ENCODE data around the gene ACAP1. TPM values are rescaled to one million over a fixed set of nuclear protein-coding genes. Genes with fewer than 3 reads are reported as not detected.
A peak's percentile ranks its signal among the peaks of the same experiment; 100 is the strongest.

ACAP1 gene
- total and polyA plus RNA-seq, 9 of the 15 experiments (the other 6 are each of a cell fraction or from before 2014, with no cell fraction given) = 0.15 to 8.5 (median 2.4) TPM

- TF ChIP-seq, protein P1, sequence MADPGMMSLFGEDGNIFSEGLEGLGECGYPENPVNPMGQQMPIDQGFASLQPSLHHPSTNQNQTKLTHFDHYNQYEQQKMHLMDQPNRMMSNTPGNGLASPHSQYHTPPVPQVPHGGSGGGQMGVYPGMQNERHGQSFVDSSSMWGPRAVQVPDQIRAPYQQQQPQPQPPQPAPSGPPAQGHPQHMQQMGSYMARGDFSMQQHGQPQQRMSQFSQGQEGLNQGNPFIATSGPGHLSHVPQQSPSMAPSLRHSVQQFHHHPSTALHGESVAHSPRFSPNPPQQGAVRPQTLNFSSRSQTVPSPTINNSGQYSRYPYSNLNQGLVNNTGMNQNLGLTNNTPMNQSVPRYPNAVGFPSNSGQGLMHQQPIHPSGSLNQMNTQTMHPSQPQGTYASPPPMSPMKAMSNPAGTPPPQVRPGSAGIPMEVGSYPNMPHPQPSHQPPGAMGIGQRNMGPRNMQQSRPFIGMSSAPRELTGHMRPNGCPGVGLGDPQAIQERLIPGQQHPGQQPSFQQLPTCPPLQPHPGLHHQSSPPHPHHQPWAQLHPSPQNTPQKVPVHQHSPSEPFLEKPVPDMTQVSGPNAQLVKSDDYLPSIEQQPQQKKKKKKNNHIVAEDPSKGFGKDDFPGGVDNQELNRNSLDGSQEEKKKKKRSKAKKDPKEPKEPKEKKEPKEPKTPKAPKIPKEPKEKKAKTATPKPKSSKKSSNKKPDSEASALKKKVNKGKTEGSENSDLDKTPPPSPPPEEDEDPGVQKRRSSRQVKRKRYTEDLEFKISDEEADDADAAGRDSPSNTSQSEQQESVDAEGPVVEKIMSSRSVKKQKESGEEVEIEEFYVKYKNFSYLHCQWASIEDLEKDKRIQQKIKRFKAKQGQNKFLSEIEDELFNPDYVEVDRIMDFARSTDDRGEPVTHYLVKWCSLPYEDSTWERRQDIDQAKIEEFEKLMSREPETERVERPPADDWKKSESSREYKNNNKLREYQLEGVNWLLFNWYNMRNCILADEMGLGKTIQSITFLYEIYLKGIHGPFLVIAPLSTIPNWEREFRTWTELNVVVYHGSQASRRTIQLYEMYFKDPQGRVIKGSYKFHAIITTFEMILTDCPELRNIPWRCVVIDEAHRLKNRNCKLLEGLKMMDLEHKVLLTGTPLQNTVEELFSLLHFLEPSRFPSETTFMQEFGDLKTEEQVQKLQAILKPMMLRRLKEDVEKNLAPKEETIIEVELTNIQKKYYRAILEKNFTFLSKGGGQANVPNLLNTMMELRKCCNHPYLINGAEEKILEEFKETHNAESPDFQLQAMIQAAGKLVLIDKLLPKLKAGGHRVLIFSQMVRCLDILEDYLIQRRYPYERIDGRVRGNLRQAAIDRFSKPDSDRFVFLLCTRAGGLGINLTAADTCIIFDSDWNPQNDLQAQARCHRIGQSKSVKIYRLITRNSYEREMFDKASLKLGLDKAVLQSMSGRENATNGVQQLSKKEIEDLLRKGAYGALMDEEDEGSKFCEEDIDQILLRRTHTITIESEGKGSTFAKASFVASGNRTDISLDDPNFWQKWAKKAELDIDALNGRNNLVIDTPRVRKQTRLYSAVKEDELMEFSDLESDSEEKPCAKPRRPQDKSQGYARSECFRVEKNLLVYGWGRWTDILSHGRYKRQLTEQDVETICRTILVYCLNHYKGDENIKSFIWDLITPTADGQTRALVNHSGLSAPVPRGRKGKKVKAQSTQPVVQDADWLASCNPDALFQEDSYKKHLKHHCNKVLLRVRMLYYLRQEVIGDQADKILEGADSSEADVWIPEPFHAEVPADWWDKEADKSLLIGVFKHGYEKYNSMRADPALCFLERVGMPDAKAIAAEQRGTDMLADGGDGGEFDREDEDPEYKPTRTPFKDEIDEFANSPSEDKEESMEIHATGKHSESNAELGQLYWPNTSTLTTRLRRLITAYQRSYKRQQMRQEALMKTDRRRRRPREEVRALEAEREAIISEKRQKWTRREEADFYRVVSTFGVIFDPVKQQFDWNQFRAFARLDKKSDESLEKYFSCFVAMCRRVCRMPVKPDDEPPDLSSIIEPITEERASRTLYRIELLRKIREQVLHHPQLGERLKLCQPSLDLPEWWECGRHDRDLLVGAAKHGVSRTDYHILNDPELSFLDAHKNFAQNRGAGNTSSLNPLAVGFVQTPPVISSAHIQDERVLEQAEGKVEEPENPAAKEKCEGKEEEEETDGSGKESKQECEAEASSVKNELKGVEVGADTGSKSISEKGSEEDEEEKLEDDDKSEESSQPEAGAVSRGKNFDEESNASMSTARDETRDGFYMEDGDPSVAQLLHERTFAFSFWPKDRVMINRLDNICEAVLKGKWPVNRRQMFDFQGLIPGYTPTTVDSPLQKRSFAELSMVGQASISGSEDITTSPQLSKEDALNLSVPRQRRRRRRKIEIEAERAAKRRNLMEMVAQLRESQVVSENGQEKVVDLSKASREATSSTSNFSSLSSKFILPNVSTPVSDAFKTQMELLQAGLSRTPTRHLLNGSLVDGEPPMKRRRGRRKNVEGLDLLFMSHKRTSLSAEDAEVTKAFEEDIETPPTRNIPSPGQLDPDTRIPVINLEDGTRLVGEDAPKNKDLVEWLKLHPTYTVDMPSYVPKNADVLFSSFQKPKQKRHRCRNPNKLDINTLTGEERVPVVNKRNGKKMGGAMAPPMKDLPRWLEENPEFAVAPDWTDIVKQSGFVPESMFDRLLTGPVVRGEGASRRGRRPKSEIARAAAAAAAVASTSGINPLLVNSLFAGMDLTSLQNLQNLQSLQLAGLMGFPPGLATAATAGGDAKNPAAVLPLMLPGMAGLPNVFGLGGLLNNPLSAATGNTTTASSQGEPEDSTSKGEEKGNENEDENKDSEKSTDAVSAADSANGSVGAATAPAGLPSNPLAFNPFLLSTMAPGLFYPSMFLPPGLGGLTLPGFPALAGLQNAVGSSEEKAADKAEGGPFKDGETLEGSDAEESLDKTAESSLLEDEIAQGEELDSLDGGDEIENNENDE (IDR thresholded peaks at IDR 0.05; ENCODE audit: low read depth, low read length) = no peak
- TF ChIP-seq ZNF699 (CRISPR knock-in tag; IDR thresholded peaks at IDR 0.05; ENCODE audit: insufficient replicate concordance) (no peak), ZSCAN29 (IDR thresholded peaks at IDR 0.05) (no peak), ZNF277 (CRISPR knock-in tag; IDR thresholded peaks at IDR 0.05; ENCODE audit: borderline replicate concordance) (no peak), MLX (CRISPR knock-in tag; conservative IDR thresholded peaks at IDR 0.05) (no peak), HMG20A (CRISPR knock-in tag; conservative IDR thresholded peaks at IDR 0.05) (no peak), MAX (CRISPR knock-in tag; IDR thresholded peaks at IDR 0.05) (peak; percentile 90), ZNF431 (CRISPR knock-in tag; IDR thresholded peaks at IDR 0.05) (no peak), MECOM (CRISPR knock-in tag; IDR thresholded peaks at IDR 0.05) (no peak)
- TF ChIP-seq, protein P2, sequence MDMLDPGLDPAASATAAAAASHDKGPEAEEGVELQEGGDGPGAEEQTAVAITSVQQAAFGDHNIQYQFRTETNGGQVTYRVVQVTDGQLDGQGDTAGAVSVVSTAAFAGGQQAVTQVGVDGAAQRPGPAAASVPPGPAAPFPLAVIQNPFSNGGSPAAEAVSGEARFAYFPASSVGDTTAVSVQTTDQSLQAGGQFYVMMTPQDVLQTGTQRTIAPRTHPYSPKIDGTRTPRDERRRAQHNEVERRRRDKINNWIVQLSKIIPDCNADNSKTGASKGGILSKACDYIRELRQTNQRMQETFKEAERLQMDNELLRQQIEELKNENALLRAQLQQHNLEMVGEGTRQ (CRISPR knock-in tag; IDR thresholded peaks at IDR 0.05) = no peak
Measured at GRCh38 chr17:7394452-7395191, 58.3 kb downstream of the ACAP1 start, which contains the start of gene PLSCR3 (continued).

All from K562 (cell line).